Nephron progenitor cell (in vitro differentiated cells): ENCODE results near the gene ELMOD3.
"Not testable (repeated sequence)": the region's sequence is repeated elsewhere in the genome, so short reads cannot be mapped to it uniquely, and the experiment has no call there.

Experiments used
- DNase-seq: peaks from one replicate; pipeline ENCODE4 v3.0.0; 2021
- H3K27ac Mint-ChIP-seq: 2 replicates; pipeline ENCODE4 v1.8.0; 2021; ENCODE audit warnings: mild to moderate bottlenecking, moderate library complexity, mixed read lengths
- H3K27me3 Mint-ChIP-seq: 2 replicates; pipeline ENCODE4 v1.8.0; 2021; ENCODE audit warnings: mild to moderate bottlenecking, low read depth, mixed read lengths; ENCODE audit not compliant: poor library complexity
- H3K36me3 Mint-ChIP-seq: 2 replicates; pipeline ENCODE4 v1.8.0; 2021; ENCODE audit warnings: low read depth, mixed read lengths
- H3K4me1 Mint-ChIP-seq: 2 replicates; pipeline ENCODE4 v1.8.0; 2021; ENCODE audit warnings: mixed read lengths
- H3K4me3 Mint-ChIP-seq: 2 replicates; pipeline ENCODE4 v1.8.0; 2021; ENCODE audit warnings: mild to moderate bottlenecking, moderate library complexity, mixed read lengths
- H3K9me3 Mint-ChIP-seq: 2 replicates; pipeline ENCODE4 v1.8.0; 2021; ENCODE audit warnings: mild to moderate bottlenecking, moderate library complexity, mixed read lengths
- CTCF ChIP-seq: fragments of 200-600 bp; sonication (generic); IDR thresholded peaks from 2 replicates; pipeline ENCODE4 v1.5.0; 2021; ENCODE audit warnings: antibody characterized with exemption

ELMOD3 gene

GRCh38 chr2:85438201-85439024, 83.8 kb downstream of the ELMOD3 start:
- H3K36me3 Mint-ChIP-seq = no peaks in the 10 kb centered on the region
- H3K4me1 Mint-ChIP-seq = peaks cover 51% of the 10 kb centered on the region
- H3K27ac Mint-ChIP-seq = peak overlapping the region; percentile 88
- H3K4me3 Mint-ChIP-seq = peak overlapping the region; percentile 72
- no peak for DNase-seq
- H3K9me3 Mint-ChIP-seq = no peaks in the 10 kb centered on the region
- no peak for TF ChIP-seq CTCF
- peaks cover 7% of the 10 kb centered on the region for H3K27me3 Mint-ChIP-seq

- H3K27me3 Mint-ChIP-seq = peaks cover 7% of the 10 kb centered on the region
- H3K9me3 Mint-ChIP-seq = no peaks in the 10 kb centered on the region
- no peak for TF ChIP-seq CTCF
- peak overlapping the region; percentile 88 for H3K27ac Mint-ChIP-seq
- no peak overlapping the region for H3K4me3 Mint-ChIP-seq
- H3K36me3 Mint-ChIP-seq = no peaks in the 10 kb centered on the region
- no peak for DNase-seq
- H3K4me1 Mint-ChIP-seq = peaks cover 45% of the 10 kb centered on the region
These were observed 84.5 kb downstream of the ELMOD3 start for GRCh38 chr2:85439025-85439472.

GRCh38 chr2:85439569-85439968, 85.0 kb downstream of the ELMOD3 start:
- H3K27me3 Mint-ChIP-seq, H3K27ac Mint-ChIP-seq, H3K9me3 Mint-ChIP-seq, H3K4me3 Mint-ChIP-seq, H3K36me3 Mint-ChIP-seq, DNase-seq: not testable (repeated sequence)
- H3K4me1 Mint-ChIP-seq = peaks cover 47% of the 10 kb centered on the region

- Mint-ChIP-seq H3K9me3 (no peaks in the 10 kb centered on the region), H3K4me3 (no peak overlapping the region), H3K4me1 (peaks cover 50% of the 10 kb centered on the region), H3K27ac (no peak overlapping the region), H3K36me3 (no peaks in the 10 kb centered on the region), H3K27me3 (peaks cover 7% of the 10 kb centered on the region)
- DNase-seq = no peak
- no peak for TF ChIP-seq CTCF
These were observed 85.4 kb downstream of the ELMOD3 start for GRCh38 chr2:85439986-85440385.

GRCh38 chr2:85440729-85441128, 86.2 kb downstream of the ELMOD3 start:
- H3K9me3 Mint-ChIP-seq = no peaks in the 10 kb centered on the region
- DNase-seq = no peak
- H3K4me1 Mint-ChIP-seq = peaks cover 42% of the 10 kb centered on the region
- no peaks in the 10 kb centered on the region for H3K36me3 Mint-ChIP-seq
- no peak overlapping the region for H3K27ac Mint-ChIP-seq
- H3K4me3 Mint-ChIP-seq = no peak overlapping the region
- no peak for TF ChIP-seq CTCF
- H3K27me3 Mint-ChIP-seq = peaks cover 7% of the 10 kb centered on the region
